Tongue (tissue), 2 donors: ENCODE results near the gene SS18L1. TPM values are rescaled to one million over a fixed set of nuclear protein-coding genes. Genes with fewer than 3 reads are reported as not detected.
"Not testable (repeated sequence)": the region's sequence is repeated elsewhere in the genome, so short reads cannot be mapped to it uniquely, and the experiment has no call there.

Experiments
- DNase-seq: peaks from one replicate; pipeline ENCODE4 v3.0.0-alpha.2; 2015
- total RNA-seq: library from RNA; depleted of rRNA; stranded (reverse); fragments of >200 nt; gene quantifications from one replicate; pipeline ENCODE4 v1.2.3, GENCODE V29; 2014

The SS18L1 gene, protein sequence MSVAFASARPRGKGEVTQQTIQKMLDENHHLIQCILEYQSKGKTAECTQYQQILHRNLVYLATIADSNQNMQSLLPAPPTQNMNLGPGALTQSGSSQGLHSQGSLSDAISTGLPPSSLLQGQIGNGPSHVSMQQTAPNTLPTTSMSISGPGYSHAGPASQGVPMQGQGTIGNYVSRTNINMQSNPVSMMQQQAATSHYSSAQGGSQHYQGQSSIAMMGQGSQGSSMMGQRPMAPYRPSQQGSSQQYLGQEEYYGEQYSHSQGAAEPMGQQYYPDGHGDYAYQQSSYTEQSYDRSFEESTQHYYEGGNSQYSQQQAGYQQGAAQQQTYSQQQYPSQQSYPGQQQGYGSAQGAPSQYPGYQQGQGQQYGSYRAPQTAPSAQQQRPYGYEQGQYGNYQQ
- 18.9 TPM for total RNA-seq

DNA sequence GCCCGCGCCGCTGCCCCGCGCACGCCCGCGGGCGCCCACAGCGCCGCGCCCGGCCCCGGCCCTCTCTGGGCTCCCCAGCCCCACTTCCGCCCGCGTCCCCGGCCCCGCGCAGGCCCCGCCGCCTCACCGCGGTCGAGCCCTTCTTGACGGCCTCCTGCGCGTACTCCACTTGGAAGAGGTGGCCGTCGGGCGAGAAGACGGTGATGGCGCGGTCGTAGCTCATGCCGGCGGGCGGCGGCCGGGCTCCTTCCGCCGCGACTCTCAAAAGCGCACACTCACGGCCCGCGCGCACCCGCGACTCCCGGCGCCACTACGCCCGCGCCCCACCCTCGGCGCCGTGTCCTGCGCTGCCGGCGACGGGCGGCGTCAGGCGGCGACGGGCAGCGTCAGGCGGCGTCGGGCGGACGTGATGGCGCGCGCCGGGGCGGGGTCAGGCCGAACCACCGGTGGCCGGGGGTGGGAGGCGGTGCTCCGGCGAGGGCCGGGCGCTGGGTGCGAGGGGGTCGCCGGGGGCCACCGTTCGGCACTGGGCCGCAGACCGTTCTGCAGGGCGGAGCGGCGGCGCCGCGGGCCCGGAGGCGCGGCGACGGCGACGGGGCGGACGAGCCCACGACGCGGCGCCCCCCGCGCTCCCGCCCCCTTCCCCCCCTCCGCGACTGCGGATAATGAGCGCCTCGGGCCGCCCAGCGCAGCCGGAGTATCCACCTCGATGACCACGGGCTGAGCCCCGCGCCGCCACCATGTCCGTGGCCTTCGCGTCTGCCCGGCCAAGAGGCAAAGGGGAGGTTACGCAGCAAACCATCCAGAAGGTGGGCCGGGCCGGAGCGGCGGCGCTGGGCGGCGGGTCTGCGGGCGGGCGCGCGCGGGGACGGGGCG lies at the start of gene SS18L1, which contains the start of gene PSMA7:
TSS of gene SS18L1 (plus strand) at position 689 of the 876 bp plus-strand sequence. CDS start at position 741, 52 bp downstream.
TSS of gene PSMA7 (minus strand) at position 314 of the 876 bp plus-strand sequence. CDS start at position 223, 91 bp downstream.
- peak; percentile 95 for DNase-seq

- no peak for DNase-seq
Measured at GRCh38 chr20:62096421-62097380, 46.9 kb upstream of the SS18L1 start.

DNA sequence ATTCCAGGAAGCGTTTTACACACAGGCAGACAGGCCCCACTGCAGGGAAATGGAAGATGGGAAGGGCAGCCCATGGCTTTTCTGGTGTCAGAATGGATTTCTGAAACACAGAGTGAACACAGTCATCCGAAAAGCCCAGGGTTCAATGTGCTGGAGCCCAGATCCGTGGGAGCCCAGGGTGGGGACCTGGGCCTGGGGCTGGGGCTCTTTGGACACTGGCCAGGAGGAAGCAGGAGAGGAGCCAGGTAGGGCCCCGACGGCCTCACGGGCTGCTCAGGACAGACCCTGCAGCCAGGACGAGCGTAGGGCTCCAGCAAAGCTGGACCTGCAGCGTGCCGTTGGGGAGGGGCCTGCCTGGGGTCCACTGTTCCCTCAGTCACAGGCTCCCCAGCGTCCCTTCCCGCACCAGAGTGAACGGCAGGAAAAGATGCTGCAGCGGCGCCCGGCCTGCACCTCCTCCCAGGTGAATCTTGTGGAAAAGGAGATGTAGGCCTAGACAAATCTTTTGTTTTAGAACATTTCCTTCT lies 45.6 kb upstream of the SS18L1 start:
- DNase-seq: peak; percentile 3

GRCh38 chr20:62101078-62101477 lies 42.5 kb upstream of the SS18L1 start:
- no peak for DNase-seq

DNA sequence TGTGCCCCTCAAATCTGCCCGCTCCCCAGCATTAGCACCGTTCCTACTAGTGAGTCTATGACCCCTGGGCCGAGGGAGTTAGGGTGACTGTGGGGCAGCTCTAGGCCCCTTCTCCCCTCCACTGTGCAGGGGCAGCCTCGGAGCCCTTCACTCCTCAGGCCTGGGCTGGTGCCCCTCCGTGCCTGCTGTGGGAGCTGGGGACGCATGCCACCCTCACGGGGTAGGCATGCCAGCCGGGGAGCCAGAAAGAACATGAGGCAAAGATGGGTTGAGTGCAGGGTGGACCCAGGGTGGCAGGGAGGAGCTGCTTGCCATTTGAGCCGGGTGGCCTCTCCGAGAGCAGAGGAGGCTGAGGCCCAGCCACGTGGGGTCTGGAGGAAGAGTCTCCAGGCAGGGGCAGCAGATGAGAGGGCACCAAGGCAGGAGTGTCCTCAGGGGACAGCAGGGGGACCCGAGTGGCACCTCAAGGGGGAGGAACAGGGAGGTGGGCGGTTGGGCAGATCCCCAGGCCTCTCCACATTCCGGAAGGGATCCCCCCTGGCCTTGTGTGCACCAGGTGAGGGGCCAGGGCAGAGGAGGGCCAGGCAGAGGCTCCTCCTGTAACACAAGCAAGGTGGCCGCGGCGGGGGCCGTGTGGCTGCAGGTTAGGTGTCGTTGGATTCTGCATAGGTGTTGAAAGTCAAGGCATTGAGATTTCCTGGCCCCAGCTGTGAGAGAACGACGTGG lies 39.9 kb upstream of the SS18L1 start:
- no peak for DNase-seq

DNA sequence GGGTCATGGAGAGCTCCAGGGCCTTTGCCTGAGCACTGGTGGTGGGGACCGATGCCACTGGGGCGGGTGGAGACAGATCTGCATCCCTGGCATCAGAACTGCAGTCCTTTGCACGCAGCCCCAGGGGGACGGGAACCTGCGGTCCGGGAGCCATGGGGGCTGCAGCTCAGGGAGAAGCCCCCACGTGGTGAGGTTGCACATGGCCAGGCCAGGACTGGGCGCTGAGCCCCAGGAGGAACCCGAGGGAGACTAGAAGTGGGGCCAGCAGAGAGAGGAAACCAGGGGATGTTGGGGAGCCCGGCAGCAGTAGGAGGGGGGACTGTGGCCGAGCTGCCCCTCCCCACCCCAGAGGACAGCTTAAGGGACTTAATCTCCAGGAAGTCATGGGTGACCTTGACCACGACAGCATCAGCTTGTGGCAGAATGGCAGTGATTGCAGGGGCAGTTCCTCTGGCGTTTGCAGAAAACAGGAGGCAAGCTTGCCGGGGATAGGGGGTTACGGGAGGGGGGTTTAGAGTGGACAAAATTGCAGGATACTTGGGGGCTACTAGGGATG lies 39.3 kb upstream of the SS18L1 start:
- DNase-seq: no peak

DNA sequence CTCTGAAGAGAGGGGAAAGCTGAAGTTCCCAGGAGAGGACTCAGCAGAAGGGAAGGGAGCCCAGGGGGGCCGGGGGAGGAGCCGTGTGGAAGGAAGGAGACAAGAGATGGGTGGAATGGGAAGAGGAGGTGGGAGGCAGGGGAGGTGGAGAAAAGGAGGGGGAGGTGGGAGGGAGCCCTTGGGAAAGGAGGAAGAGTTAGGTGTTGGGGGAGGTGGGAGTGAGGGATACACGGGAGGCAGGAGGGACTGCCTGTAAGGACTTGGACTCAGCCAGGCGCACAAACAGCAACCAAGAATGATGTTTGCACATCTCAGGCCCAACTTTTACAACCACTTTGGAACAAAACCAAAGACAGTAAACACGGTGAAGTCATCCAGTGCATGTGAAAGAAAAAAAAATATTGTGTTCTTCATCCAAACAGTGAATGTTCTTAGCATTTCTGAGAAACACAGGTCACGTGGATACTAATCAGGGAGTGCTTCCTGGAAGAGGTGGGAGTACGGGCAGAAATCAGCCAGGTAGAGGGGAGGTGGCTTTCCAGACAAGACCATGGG lies 38.7 kb upstream of the SS18L1 start:
- no peak for DNase-seq

- DNase-seq: no peak
Measured at GRCh38 chr20:62105592-62105991, 38.0 kb upstream of the SS18L1 start.

GRCh38 chr20:62111148-62111547 lies 32.4 kb upstream of the SS18L1 start:
- DNase-seq: no peak

GRCh38 chr20:62112368-62112767 lies 31.2 kb upstream of the SS18L1 start:
- DNase-seq: no peak

DNA sequence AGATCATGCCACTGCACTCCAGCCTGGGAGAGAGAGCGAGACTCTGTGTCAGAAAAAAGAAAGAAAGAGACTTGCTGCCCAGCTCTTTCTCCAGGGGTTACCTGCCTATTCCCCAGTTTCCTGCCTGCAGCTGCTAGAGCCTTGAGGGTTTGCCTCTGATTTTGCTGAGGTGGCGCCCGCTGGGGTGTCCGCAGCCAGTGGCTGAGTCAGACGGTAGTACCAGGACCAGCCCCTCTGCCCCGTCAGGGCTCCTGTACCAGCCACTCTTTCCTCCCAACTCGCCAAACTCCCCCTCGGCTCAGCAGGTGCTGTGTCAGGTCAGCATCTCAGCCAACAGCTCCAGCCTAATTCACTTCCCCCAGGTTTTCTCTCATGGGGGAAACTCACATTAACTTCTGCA lies 28.7 kb upstream of the SS18L1 start:
- DNase-seq: no peak

DNA sequence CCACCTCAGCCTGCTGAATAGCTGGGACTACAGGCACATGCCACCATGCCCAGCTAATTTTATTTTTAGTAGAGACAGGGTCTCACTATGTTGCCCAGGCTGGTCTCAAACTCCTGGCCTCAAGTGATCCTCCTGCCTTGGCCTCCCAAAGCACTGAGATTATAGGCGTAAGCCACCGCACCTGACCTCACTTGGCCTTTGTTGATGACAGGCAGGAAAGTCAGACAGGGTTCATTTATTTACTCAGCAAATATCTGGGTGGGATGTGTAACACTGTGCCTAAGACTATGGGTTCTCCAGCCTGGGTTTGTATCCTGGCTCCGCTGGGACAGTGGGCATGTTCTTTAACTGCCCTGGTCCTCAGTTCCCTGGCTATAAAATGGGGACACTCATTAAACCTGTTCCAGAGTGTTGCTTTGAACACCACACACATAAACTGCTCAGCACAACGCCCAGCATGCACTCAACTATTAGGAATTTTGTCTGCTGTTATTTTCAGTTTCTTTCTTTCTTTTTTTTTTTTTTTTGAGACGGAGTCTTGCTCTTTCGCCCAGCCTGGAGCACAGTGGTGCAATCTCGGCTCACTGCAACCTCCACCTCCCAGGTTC lies 27.7 kb upstream of the SS18L1 start:
- not testable (repeated sequence) for DNase-seq

DNA sequence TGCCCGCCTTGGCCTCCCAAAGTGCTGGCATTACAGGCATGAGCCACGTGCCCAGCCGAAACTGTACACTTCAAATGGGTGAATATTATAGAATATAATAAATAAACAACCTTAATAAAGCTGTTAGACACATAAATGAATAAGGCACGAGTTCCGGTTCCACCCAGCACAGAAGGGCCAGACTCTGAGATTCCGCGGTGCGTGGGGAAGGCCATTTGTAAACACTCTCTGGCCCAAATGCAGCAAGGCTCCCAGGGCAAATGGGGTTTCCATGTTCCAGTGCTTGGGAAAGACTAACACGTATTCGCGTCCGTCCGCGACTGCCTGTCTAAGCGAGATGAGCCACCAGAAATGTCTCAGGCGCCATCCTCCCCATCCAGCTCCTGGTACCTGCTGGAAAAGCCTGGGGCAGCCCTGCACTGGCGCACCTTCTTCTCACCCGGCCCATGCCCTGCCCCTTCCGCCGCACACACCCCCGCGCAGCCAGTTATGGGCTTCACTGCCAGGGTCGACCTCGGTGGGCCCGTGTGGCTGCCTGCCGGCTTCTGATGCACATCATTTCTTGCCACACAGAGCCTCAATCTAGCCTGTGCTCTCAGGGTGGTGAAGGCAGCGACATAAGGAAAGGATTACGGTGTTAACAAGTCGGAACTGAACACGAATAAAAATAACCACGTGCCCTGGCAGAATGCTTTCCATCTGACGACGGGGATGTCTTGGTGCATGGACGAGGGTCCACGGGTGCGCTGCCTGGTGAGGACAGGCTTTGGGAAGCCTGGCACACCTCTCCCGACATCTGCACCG lies 26.8 kb upstream of the SS18L1 start:
- no peak for DNase-seq

DNA sequence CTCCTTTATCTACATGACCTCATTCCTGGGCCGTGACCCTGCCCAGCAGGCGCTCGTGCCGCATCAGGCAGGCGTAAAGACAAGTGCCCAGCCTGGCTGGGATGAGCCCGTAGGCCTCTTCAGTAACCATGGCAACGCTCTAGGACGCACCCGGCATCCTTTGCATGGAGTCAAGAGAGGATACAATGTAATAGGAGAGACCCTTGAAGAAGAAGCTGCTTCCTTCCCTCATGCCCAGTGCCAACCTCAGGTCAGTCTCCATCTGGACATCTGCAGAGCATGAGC lies 26.3 kb upstream of the SS18L1 start:
- no peak for DNase-seq

DNA sequence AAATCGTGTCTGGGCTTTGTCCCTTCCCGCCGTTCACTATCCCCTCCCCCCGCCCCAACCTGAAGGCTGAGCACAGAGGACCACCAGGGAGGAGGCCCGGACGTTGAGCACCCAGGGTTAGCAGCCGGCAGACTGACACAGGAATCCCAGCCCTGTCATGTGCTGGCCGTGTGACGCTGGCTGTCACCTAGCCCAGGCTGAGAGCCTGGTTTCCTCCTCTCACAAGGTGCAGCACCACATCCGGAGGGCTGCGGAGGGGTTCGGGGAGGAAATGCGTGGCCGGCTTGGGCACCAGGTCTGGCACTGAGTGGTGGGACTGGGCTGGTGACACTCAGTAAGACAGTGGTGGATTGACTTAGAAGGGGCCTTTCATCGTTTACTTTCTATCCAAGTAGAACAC lies 25.9 kb upstream of the SS18L1 start:
- no peak for DNase-seq

DNA sequence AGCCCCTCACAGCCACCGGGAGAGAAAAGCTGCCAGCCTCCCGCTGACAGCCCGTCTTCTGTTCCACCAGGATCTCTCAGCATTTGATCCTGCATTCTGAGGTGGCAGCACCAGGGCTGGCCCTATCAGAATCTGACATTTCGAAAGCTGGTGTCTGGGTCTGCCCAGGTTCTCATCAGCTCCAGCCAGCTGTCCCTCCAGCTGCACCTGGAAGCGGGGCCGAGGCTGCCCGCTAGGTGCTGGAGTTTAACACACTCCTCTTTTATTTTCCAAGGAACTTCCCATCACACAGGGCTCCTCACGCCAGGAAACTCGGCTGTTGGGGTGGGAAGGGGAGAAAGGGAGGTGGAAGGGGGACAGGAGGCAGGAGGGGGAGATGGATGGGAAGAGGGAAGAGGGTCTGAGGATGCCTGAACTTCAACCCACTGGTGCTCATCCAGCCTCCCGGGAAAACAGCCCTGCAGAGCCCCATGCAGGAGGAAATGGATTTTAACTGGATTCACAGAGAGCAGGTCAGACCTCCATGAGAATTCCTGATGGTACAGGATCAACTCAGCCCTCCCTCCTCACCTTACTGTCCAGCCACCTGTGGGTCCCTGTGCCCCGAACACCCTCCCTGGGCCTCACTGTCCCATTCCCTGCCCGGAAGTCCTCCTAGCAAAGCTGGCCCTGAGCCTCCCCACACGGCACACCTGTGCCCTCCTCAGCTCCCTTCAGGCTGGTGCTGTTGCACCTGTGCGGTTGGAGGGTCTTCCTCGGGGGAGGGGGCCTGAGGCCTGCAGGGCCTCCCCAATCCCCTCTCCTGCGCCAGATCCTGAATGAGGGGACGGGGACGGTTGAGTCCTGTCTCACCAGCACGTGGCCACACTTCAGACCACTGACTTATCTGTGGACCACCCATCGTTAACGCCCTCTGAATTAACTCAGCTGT lies 25.2 kb upstream of the SS18L1 start:
- no peak for DNase-seq

- peak; percentile 66 for DNase-seq
Measured at GRCh38 chr20:62119115-62119514, 24.5 kb upstream of the SS18L1 start.
